AG08396 (cell line): ENCODE measurements around the gene ADARB2.

Experiments
- DNase-seq: peaks from one replicate; pipeline ENCODE4 v3.0.0; 2012; ENCODE audit warnings: low spot score, mixed read lengths

ADARB2 gene

DNA sequence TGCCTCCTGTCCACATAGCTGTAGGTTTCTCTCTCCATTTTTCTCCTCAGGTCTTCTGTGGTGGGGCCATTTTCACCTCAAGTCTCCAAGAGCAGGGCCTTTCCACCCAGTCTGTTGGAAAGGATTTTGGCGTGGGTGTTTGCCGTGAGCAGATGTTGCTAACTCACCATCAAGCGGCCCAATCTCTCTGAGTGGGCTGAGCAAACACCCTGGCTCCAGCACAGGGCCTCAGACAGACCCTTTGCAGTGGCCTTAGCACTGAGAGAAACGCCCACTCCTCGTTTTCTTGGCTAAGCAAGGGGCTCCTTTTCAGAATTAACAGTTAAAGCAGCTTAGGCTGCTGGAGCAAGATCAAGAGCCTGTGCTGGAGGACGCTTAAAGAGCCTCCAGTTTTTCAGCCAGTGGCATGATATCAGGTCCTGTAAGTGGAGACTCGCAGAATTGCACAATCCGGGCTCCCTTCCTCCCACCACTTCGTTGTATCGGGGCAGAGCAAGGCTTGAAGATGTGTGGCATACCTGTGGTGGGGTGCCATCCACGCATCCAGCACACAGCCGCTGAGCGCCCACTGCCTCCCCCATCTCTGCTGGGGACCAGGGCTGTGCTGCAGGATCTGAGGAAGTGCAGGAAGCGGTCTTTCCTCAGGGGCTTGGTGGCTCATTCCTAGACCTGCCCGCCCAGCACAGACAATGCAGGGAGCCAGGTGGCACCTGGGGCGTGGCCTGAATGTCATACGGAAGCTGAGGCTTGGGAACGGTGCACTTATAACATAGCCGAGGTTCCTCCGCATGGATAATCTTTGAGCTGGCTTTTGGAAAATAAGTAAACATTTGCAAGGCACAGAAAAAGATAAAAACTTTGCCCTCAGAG, 142.7 kb downstream of the ADARB2 start:
- no peak for DNase-seq

DNA sequence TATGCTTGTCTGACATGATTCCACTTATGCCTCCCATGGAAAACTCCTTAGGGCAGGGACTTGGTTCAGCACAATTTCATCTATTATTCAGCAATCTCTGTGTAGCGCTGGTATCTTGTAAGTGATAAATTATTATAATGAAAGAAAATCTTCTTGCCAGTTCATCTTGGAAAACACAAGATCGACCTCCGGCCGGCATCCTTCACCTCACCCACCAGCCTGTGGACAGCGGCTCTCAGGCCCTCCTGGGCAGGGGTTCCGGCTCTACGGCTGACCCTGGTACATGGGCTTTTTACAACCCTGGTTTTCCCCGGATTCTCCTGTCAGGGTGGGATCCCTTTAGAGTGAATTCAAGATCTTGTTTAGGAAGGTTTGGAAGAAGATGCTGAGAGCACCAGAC, 145.6 kb downstream of the ADARB2 start:
- DNase-seq: no peak

DNA sequence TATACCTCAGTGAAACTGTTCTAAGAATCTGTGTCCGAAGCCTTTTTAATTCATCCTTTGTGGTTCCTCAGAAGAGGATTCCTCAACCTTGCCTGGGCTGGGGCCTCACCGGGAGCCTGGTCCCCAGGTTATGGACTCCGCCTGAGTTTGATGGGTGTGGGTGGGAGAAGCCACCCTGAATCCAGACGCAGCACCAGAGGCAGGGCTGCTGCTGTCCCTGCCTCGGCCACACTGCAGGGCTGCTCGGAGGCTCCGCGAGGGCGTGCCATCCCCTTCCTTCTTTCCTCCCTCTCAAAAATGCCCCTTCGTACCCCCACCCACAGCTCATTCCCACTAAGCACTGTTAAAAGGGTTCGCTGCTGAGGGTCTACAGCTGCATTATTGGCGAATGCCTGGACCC, 146.3 kb downstream of the ADARB2 start:
- no peak for DNase-seq

DNA sequence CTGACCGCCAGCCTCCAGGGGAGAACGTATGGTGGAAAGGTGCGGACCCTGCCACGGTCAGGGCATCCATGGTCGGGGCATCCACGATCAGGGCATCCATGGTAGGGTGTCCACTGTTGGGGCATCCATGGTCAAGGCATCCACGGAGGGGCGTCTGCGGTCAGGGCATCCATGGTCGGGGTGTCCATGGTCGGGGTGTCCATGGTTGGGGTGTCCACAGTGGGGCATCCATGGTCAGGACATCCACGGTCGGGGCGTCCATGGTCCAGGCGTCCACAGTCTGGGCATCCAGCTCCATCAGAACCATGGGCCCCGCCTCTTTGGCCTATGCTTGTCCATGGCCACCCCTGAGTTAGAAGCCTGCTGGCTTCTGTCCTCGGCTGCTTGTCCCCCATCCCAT, 148.1 kb downstream of the ADARB2 start:
- no peak for DNase-seq

DNA sequence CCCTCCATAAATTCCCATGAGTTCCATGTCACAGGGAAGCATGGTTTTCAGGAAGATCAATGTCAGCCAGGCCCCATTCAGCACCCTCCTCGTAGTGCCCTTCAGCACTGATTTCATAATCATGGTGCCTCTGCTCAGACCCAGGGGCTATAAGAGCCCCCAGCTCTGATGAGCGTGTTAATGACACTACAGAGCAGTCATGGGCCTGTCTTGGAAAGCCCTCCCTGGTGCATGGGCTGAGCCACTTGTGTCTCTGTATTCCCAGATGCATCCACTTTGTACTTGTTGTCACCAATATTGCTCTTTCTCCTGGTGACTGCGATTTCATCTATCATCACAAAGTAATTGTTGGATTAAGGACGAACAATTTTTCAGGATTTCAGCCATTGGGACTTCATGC, 154.6 kb downstream of the ADARB2 start:
- no peak for DNase-seq

DNA sequence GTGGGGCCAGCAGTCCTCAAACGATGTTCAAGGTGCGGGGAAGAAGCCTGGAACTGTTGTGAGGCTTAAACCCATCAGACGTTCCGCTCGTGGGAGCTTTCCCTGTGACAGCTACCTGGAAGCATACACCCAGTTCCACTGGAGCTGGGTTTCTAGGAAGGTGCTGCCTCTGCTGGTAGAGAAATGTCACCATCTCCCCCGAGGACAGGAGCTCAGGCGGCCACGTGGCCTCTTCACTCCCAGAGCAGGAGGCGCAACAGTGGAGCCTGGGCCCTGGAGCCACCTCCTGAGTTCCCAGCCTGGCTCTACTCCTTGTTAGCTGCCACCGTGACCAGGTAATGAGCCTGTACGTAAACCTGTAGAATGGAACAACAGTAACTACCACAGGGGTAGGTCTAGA, 156.1 kb downstream of the ADARB2 start:
- DNase-seq: no peak

DNA sequence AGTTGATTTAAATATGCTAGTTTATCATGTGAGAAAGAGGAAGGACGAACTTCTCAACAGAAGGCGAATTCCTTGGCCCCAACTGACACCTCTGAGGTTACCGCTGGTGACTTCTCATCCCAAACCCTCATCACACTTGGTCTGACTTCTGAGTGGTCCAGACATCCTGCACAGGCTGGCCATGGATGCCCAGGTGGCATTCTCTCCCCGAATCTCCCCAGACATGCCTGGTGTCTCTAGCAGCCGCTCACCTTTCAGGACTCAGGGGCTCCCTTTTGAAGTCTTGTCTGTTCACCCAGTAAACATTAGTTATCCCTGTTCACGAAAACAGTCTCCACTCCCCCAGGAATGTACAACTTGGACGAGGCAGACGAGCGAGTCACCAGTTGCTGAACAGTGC, 157.7 kb downstream of the ADARB2 start:
- no peak for DNase-seq

DNA sequence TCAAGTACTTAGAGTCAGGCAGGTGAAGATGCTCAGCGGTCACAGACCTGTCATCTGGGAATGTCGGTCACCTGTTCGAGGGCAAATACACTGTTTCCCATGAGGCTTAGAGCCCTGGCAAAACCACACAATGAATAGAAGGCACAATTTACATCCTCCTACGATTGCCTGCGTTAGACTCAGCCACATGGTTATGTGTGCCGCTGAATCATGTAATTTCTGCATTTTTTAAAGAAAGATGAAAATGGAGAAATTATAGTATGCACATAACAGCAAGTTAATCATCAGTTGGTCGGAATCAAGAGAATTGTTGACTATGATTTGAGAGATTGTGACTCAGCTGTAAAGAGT, 158.2 kb downstream of the ADARB2 start:
- no peak for DNase-seq

DNA sequence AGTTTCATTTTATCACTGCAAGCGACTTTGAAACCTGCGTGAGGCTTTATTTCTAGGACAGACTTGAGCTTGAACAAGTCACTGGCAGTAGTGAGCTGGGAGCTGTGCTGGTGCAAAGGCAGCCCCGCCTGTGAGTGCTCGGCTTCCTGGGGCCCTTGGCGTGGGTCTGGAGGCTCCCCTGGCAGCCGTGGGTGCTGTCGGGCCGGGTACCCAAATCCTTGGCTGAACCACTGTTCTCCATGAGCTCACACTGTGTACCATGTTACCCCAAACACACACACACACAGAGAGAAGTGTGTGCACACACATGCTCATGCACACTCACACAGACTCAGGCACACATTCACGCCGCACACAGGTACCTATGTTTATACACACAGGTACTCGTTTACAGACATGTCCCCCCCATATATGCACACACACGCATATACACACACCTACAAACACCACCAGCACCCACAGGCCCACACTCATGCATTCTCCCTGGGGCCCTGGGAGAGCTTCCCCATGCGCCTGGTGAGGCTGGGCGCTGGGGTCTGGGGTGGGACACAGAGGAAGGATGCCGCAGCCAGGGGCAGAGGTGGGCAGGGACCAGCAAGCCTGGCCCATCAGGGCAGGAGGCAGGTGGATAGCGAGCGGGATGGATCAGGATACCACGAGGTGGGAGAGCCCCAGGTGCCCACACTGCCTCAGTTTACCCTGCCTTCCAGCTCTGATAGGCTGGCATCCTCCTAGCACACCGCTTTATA, 158.8 kb downstream of the ADARB2 start:
- no peak for DNase-seq

DNA sequence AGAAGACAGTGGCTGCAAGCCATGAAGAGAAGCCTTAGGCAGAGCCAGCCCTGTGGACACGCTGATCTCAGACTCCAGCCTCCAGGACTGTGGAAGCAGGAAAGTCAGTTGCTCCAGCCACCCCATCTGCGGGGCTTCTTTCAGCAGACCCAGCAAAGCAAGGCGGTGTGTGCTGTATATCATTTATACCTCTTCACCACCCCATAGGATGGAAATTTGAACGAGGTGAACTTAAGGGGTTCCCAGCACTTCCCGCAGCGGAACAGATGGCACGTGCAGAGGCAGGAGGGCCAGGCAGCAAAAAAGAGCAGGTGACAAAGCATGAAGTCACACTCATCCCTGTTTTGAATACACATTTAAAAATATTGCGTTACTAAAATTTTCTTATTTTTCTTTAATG, 159.4 kb downstream of the ADARB2 start:
- no peak for DNase-seq

DNA sequence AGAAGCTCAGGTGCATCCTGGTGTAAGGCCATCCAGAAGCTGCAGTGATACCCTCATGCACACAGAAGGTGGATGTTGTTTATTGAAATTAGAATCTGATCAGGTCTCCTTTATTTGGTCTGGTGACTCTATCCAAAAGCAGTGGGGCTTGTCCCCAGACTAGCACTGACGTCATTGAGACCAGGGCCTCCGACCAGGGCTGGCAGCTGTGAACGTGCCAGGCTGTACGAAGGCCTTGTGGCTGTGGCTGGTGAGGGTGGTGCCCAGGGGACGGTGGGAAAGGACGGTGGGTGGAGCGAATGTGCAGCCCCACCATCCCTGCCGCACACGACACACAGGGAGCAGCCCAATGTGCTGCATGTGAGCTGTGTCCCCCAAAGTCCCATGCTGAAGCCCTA, 160.0 kb downstream of the ADARB2 start:
- no peak for DNase-seq

DNA sequence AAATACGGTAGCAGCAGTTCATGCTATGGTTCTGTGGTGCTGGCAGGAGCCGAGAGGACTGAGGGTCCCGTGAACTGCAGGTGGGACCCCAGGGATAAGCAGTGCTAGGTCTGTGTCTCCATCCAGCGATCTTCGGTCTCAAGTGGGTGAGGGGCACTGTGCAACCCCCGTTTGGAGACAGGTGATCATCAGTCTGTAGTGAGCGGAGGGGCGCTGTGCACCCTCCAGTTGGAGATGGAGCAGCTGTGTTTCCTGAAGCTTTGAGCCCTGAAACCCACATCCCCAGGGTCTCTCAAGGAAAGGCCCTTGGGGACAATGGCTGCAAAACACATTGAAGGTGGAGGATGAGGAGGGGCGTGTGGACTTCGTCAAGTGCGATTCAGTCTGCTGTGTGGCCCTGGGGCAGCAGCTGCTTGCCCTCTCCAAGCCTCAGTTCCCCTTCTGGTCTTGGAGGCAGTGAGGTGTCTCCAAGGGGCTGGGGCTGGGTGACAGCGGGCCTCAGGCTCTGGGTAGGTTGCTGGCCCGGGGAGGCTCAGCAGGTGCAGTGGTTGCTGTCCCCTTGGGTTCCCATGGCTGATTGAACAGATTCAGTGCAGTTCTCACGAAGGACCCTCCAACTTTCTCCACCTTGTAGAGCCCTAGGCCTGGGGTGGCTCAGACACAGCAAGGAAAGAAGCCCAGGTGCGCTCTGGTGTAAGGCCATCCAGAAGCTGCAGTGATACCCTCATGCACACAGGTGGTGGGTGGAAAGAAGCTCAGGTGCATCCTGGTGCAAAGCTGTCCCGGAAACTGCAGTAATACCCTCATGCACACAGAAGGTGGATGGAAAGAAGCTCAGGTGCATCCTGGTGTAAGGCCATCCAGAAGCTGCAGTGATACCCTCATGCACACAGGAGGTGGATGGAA, 160.6 kb downstream of the ADARB2 start:
- no peak for DNase-seq

DNA sequence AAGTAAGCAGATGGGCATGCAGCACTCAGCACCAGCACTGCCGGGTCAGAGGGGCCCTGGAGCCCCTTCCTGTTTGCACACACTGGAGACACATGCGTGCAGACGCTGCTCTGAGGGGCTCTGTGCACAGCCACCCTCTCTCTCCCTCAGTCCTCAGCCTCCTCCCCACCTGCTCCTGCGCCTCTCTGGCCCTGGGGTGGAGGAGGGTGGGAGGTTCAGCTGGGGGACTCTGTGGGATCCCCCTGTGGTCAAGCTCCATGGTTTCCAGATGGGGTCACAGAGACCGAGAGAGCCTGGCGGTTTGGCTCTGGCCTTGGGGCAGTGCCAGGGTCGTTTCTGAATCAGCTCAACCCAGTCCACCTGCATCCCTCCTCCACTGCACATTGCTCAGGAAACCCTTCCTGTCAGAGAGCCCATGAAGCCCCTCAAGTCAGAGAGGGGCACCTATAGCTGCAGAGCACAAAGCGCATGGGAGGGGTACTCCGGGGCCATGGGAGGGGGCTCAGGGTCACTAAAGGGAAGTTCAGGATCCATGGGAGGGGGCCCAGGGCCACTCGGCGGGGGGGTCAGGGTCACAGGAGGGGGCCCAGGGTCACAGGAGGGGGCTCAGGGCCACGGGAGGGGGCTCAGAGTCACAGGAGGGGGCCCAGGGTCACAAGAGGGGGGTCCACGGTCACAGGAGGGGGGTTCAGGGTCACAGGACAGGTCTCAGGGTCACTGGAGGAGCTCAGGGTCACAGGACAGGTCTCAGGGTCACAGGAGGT, 161.7 kb downstream of the ADARB2 start:
- DNase-seq: no peak

DNA sequence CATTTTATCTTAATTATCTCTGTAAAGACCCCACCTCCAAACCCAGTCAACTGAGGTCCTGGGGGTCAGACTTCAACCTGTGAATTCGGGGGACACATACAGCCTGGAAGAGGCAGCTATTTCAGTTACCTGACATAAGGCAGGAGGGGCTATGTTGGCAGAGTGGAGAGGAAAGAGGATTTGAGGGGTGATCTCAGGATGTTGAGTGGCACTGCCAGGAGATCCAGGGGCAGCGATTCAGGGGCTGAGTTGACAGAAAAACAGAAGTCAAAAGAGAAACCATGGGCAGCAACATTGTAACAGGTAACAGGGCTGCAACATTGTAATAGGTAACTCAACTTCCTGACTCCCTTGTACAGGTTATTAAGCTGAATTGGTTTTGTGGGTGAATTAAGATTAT, 162.6 kb downstream of the ADARB2 start:
- no peak for DNase-seq

DNA sequence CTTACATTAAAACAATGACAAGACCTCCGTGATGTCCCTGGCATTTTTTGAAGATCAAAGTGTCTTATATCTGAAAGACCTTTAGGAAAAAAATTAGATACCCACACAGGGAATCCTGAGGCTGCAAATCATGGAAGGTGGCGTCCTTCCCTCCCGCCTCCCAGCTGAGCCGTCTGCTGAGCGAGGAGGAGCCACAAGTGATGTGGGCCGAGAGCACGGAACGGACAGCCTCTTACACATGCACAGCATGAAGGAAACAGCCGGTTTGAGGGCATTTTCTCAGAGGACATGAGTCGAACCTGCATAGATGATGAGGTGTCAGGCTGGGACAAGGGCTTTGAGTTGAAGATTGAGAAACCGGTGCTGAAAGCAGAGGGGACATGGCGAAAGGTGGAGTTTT, 163.3 kb downstream of the ADARB2 start:
- no peak for DNase-seq

DNA sequence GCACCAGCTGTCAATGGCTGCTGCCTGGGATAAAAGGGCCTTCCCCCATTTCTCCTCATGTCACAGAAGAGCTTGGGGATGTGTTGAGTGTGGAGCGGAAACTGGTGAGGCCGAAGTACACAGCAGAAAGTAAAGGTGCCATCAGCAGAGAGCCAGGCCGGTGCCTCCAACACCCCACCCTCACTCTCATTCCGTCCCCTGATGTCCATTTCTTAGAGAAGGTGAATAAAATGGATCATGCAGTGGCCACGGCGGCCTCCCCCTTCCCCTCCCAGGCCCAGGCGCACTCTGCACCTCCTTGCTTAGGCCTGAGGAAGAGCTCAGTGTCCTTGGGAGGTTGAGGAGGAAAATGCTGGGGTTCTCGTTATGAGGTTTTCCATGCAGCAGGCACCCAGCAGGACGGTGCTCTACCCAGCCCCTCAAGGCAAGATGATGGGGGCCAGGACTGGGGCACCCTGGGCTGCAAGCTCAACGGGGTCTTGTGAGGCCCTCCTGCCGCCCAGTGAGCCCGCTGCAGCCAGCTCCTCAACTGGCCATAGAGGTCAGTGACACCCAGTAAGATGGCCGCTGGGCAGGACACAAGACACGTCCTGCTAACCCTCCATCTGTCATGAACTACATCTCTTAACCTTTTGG, 163.9 kb downstream of the ADARB2 start:
- no peak for DNase-seq

DNA sequence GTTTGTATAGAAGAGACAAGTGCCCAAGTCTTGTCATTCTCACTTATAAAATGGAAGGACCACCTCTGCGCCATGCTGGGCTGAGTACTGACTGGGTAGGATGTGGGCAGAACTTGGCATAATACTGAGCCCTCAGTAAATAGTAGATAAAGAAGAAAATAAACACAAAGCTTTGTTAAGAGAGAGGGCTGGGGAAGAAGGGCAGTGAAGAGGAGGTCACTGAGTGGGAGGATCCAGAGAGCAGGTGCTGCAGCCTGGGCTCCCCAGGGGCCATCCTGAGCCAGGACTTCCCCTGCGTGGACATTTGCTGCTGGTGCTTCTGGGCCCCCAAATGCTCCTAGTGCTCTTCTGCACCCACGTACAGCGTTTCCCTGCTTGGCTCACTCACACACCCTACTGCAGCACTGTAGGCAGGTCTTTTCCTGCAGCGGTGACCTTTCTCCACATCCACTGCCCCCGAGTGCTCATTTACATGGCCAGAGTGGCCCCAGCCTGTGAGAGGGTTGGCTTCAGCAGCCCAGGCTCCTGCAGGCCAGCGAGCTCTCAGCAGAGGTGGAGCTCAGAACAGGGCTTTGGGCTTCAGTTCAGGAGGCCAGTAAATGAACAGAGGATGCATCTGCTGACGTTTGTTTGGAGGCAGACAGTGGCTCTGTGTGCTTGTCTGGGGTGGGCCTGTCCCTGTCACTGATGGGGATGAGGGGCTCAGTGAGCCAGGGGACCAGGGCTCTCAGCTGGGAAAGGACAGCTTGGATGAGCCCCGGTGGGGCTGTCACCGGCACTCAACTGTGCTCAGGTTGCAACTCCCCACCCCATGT, 164.6 kb downstream of the ADARB2 start:
- no peak for DNase-seq

DNA sequence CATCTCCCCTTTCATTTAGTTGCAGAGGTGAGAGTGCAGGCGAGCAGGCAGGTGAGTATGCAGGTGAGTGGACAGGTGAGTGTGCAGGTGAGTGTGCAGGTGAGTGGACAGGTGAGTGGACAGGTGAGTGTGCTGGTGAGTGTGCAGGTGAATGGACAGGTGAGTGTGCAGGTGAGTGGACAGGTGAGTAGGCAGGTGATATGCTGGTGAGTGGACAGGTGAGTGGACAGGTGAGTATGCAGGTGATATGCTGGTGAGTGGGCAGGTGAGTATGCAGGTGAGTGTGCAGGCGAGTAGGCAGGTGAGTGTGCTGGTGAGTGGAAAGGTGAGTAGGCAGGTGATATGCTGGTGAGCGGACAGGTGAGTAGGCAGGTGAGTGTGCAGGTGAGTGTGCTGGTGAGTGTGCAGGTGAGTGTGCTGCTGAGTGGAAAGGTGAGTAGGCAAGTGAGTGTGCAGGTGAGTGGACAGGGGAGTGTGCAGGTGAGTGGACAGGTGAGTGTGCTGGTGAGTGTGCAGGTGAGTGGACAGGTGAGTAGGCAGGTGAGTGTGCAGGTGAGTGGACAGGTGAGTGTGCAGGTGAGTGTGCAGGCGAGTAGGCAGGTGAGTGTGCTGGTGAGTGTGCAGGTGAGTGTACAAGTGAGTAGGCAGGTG, 165.6 kb downstream of the ADARB2 start:
- no peak for DNase-seq

DNA sequence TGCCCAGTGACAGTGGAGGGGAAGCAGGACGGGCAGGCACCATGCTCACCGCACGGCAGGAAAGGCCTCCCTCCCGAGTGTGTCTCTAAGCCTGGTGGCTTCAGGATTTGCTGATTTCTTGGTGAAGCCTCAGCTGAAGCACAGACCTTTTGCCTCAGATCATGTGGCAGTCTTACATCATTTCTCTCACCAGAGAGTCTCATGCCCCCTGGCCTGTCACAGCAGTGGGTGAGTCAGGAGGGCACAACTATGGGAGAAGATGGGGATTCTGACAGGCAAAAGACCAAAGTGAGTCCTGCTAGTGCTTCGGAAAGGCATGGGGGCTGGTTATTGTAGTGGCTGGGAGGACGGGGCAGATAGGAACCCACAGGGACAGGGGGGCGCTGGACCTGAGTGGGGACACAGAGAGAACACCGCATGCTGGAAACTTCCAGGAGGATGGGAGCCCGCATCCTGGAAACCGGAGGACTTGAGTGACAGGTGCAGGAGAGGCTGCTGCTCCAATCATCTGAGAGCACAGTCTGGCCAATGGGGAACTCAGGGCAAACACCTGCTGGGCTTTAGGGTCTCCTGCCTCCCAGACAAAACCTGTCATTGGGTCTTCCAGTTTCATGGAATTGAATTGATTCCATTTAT, 166.8 kb downstream of the ADARB2 start:
- no peak for DNase-seq
